Neural progenitor cell (in vitro differentiated cells): Measurements from ENCODE around the gene ZMIZ2. TPM values are rescaled to one million over a fixed set of nuclear protein-coding genes. Genes with fewer than 3 reads are reported as not detected.

ENCODE experiments used
- DNase-seq: peaks from one replicate; pipeline ENCODE4 v3.0.0-alpha.2; 2016; ENCODE audit warnings: low spot score
- H2AFZ ChIP-seq: fragments of 200-600 bp; sonication (generic); replicated peaks from 2 replicates; pipeline ENCODE4 v1.6.1; 2016; ENCODE audit warnings: antibody characterized with exemption
- H3F3A ChIP-seq: fragments of 200-600 bp; sonication (generic); 2 replicates; pipeline ENCODE4 v1.6.1; 2016; ENCODE audit warnings: antibody characterized with exemption, low read depth
- H3K27ac ChIP-seq: fragments of 200-600 bp; sonication (generic); 2 replicates; pipeline ENCODE4 v1.5.1; 2016; ENCODE audit warnings: mild to moderate bottlenecking
- H3K27me3 ChIP-seq: fragments of 200-600 bp; sonication (generic); 2 replicates; pipeline ENCODE4 v1.6.1; 2016; ENCODE audit warnings: mild to moderate bottlenecking, moderate library complexity
- H3K36me3 ChIP-seq: fragments of 200-600 bp; sonication (generic); 2 replicates; pipeline ENCODE4 v1.5.1; 2016
- H3K4me1 ChIP-seq: fragments of 200-600 bp; sonication (generic); 2 replicates; pipeline ENCODE4 v1.6.1; 2016; ENCODE audit warnings: mixed run types
- H3K4me2 ChIP-seq: fragments of 200-600 bp; sonication (generic); 2 replicates; pipeline ENCODE4 v1.6.1; 2016
- H3K4me3 ChIP-seq: fragments of 200-600 bp; sonication (generic); 2 replicates; pipeline ENCODE4 v1.5.1; 2016
- H3K79me2 ChIP-seq: fragments of 200-600 bp; sonication (generic); 2 replicates; pipeline ENCODE4 v1.6.1; 2016; ENCODE audit warnings: low read depth
- H3K9ac ChIP-seq: fragments of 200-600 bp; sonication (generic); 2 replicates; pipeline ENCODE4 v1.6.1; 2016
- H3K9me3 ChIP-seq: fragments of 200-600 bp; sonication (generic); 2 replicates; pipeline ENCODE4 v1.5.1; 2016; ENCODE audit warnings: low read depth
- H4K20me1 ChIP-seq: fragments of 200-600 bp; sonication (generic); 2 replicates; pipeline ENCODE4 v1.6.1; 2016; ENCODE audit warnings: low read depth
- H3K27ac Mint-ChIP-seq: 3 replicates; pipeline ENCODE4 v1.8.0; 2021; ENCODE audit warnings: mixed read lengths
- H3K27me3 Mint-ChIP-seq: 2 replicates; pipeline ENCODE4 v1.8.0; 2022; ENCODE audit warnings: low read depth, mild to moderate bottlenecking, inconsistent platforms, moderate library complexity, mixed read lengths; ENCODE audit not compliant: insufficient read depth
- H3K36me3 Mint-ChIP-seq: 3 replicates; pipeline ENCODE4 v1.8.0; 2021; ENCODE audit warnings: mixed read lengths
- H3K4me1 Mint-ChIP-seq: 3 replicates; pipeline ENCODE4 v1.8.0; 2021; ENCODE audit warnings: mixed read lengths
- H3K4me3 Mint-ChIP-seq: 3 replicates; pipeline ENCODE4 v1.8.0; 2021; ENCODE audit warnings: mild to moderate bottlenecking, moderate library complexity, mixed read lengths
- H3K9me3 Mint-ChIP-seq: 3 replicates; pipeline ENCODE4 v1.8.0; 2020; ENCODE audit warnings: mixed read lengths
- EZH2 ChIP-seq: fragments of 200-600 bp; sonication (generic); IDR thresholded peaks from 2 replicates; pipeline ENCODE4 v1.6.1; 2017; ENCODE audit warnings: antibody characterized with exemption, mild to moderate bottlenecking, moderate library complexity
- EZH2phosphoT487 ChIP-seq: fragments of 200-600 bp; sonication (generic); IDR thresholded peaks from 2 replicates; pipeline ENCODE4 v1.6.1; 2017; ENCODE audit warnings: antibody characterized with exemption
- total RNA-seq: library from RNA; depleted of rRNA; stranded (reverse); fragments of >200 nt; gene quantifications from 2 replicates; pipeline ENCODE4 v1.2.3, GENCODE V29; 2015; ENCODE audit warnings: low replicate concordance
- TF ChIP-seq, protein P1 (sequence below): fragments of 200-600 bp; sonication (generic); IDR thresholded peaks from 2 replicates; pipeline ENCODE4 v1.5.1; 2017; ENCODE audit warnings: antibody characterized with exemption, mild to moderate bottlenecking

The ZMIZ2 gene
- total RNA-seq, 1 donor from 2014 or later, result 7.6 TPM

DNA sequence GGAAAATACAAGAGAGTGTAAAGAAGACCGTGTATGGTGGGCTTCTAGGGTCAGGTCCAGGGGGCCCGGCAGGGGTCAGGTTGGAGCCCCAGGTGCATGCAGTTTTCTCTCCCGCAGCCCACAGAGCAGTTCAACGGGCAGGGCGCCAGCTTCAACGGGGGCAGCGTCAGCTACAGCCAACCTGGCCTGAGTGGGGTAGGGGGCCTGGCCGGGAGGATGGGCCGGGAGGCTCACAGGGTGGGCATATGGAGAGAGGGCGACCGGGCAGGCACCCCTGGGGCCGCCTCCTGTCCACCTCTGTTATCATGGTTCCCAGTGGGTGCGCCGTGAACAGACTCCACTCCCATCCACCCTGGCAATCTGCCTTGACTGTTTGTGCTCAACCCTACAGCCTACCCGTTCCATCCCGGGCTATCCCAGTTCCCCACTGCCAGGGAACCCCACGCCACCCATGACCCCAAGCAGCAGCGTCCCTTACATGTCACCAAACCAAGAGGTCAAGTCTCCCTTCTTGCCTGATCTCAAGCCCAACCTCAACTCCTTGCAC, 11.5 kb downstream of the ZMIZ2 start:
- Histone ChIP-seq H3K36me3 (no peaks in the 10 kb centered on the region), H3K9me3 (no peaks in the 10 kb centered on the region), H3K4me3 (no peak overlapping the region), H3K27me3 (no peaks in the 10 kb centered on the region), H3K4me2 (no peak overlapping the region), H2AFZ (no peak overlapping the region), H4K20me1 (peaks cover 1% of the 10 kb centered on the region), H3F3A (no peaks in the 10 kb centered on the region), H3K27ac (no peak overlapping the region), H3K4me1 (no peaks in the 10 kb centered on the region), H3K79me2 (peaks cover 2% of the 10 kb centered on the region), H3K9ac (no peak overlapping the region)
- Mint-ChIP-seq H3K27me3 (peaks cover 2% of the 10 kb centered on the region), H3K36me3 (peaks cover 13% of the 10 kb centered on the region), H3K9me3 (no peaks in the 10 kb centered on the region), H3K4me1 (no peaks in the 10 kb centered on the region), H3K27ac (no peak overlapping the region), H3K4me3 (no peak overlapping the region)
- TF ChIP-seq, protein P1, sequence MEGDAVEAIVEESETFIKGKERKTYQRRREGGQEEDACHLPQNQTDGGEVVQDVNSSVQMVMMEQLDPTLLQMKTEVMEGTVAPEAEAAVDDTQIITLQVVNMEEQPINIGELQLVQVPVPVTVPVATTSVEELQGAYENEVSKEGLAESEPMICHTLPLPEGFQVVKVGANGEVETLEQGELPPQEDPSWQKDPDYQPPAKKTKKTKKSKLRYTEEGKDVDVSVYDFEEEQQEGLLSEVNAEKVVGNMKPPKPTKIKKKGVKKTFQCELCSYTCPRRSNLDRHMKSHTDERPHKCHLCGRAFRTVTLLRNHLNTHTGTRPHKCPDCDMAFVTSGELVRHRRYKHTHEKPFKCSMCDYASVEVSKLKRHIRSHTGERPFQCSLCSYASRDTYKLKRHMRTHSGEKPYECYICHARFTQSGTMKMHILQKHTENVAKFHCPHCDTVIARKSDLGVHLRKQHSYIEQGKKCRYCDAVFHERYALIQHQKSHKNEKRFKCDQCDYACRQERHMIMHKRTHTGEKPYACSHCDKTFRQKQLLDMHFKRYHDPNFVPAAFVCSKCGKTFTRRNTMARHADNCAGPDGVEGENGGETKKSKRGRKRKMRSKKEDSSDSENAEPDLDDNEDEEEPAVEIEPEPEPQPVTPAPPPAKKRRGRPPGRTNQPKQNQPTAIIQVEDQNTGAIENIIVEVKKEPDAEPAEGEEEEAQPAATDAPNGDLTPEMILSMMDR, result no peak
- TF ChIP-seq EZH2, result no peak
- DNase-seq, result no peak

DNA sequence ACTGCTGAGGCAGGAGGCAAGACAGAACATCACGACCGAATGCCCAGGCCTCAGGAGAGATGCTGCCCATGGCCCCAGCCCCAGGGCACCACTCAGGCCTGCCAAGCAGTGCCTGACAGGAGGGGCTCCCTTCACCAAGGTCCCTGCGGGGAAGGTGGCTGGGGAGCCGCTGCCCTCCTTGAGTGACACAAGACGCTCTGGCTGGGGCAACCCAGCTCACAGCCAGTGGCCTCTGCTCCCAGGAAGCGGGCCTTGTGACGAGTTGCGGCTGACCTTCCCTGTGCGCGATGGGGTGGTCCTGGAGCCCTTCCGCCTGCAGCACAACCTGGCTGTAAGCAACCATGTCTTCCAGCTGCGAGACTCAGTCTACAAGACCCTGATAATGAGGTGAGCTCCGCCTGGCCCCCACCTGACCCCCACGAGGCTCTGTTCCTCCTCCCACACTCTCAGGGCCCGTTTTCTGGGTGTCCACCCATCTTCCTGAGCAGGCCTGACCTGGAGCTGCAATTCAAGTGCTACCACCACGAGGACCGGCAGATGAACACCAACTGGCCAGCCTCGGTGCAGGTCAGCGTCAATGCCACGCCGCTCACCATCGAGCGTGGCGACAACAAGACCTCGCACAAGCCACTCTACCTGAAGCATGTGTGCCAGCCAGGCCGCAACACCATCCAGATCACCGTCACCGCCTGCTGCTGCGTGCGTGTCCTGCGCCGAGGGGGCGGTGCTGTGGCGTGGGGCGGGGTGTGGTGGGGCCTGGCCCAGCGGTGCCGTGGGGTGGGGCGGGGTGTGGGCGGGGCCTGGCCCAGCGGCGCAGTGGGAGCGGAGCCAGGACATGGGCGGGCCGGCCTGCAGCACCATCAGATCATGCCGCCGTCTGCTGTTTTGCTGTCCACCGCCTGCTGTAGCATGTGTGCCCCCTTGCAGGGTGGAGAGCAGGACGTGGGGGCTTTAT, 12.8 kb downstream of the ZMIZ2 start:
- no peak for TF ChIP-seq EZH2phosphoT487
- H3K27ac ChIP-seq, result no peak overlapping the region
- Mint-ChIP-seq H3K4me3 (no peak overlapping the region), H3K4me1 (no peaks in the 10 kb centered on the region), H3K36me3 (peaks cover 15% of the 10 kb centered on the region), H3K9me3 (no peaks in the 10 kb centered on the region), H3K27me3 (peaks cover 2% of the 10 kb centered on the region), H3K27ac (no peak overlapping the region)
- H3K4me2 ChIP-seq, result no peak overlapping the region
- H2AFZ ChIP-seq, result no peak overlapping the region
- H4K20me1 ChIP-seq, result no peaks in the 10 kb centered on the region
- H3K79me2 ChIP-seq, result no peaks in the 10 kb centered on the region
- H3K4me3 ChIP-seq, result no peak overlapping the region
- no peaks in the 10 kb centered on the region for H3F3A ChIP-seq
- no peak for DNase-seq
- H3K4me1 ChIP-seq, result no peaks in the 10 kb centered on the region
- H3K9me3 ChIP-seq, result no peaks in the 10 kb centered on the region
- H3K9ac ChIP-seq, result no peak overlapping the region
- no peaks in the 10 kb centered on the region for H3K27me3 ChIP-seq
- no peaks in the 10 kb centered on the region for H3K36me3 ChIP-seq

DNA sequence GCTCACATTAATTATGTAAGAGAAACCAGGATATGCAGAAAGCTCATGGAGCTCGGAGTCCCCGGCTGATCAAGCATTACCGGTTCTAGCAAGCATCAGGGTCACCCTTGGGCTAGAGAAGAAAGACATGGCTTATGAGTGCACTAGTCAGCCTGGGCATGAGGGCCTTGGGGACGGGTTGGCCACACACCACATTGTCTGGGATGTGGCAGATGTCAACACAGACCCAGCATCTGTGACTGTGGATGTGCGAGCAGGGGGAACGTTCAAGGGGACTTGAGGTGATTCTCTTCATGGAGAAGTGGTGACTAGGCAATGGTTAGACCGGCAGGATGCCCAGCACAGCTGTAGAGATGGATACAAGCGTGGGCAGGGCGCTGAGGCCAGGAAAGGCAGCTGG, 13.7 kb downstream of the ZMIZ2 start:
- Histone ChIP-seq H3K4me2 (no peak overlapping the region), H3K79me2 (no peaks in the 10 kb centered on the region), H3K27me3 (no peaks in the 10 kb centered on the region), H2AFZ (no peak overlapping the region), H3K4me3 (no peak overlapping the region), H3F3A (no peaks in the 10 kb centered on the region), H4K20me1 (no peaks in the 10 kb centered on the region), H3K9me3 (no peaks in the 10 kb centered on the region), H3K4me1 (no peaks in the 10 kb centered on the region), H3K36me3 (no peaks in the 10 kb centered on the region), H3K27ac (no peak overlapping the region), H3K9ac (no peak overlapping the region)
- H3K4me3 Mint-ChIP-seq, result no peak overlapping the region
- H3K27ac Mint-ChIP-seq, result no peak overlapping the region
- no peak for DNase-seq
- peaks cover 2% of the 10 kb centered on the region for H3K27me3 Mint-ChIP-seq
- peaks cover 15% of the 10 kb centered on the region for H3K36me3 Mint-ChIP-seq
- TF ChIP-seq EZH2 (no peak), EZH2phosphoT487 (no peak)
- TF ChIP-seq, protein P1, result no peak
- no peaks in the 10 kb centered on the region for H3K9me3 Mint-ChIP-seq
- no peaks in the 10 kb centered on the region for H3K4me1 Mint-ChIP-seq
